Testis (tissue), 3 donors: Measurements from ENCODE around the gene NCEH1. TPM values are rescaled to one million over a fixed set of nuclear protein-coding genes. Genes with fewer than 3 reads are reported as not detected.

Experiments used
- DNase-seq: peaks from one replicate; pipeline ENCODE4 v3.0.0-alpha.2; 2019
- H3K27ac ChIP-seq, 2 donors: fragments of 200-600 bp; sonication (generic); one replicate each; pipeline ENCODE4 v1.5.1; 2019
- H3K27me3 ChIP-seq: fragments of 200-600 bp; sonication (generic); one replicate; pipeline ENCODE4 v1.5.1; 2019
- H3K36me3 ChIP-seq: fragments of 200-600 bp; sonication (generic); one replicate; pipeline ENCODE4 v1.5.1; 2017; ENCODE audit warnings: low read depth; ENCODE audit errors: missing control alignments
- H3K4me1 ChIP-seq: fragments of 200-600 bp; sonication (generic); one replicate; pipeline ENCODE4 v1.5.1; 2019
- H3K4me3 ChIP-seq, 2 donors: fragments of 200-600 bp; sonication (generic); one replicate each; pipeline ENCODE4 v1.5.1; 2017 to 2019
- H3K9me3 ChIP-seq: fragments of 200-600 bp; sonication (generic); one replicate; pipeline ENCODE4 v1.5.1; 2017
- CTCF ChIP-seq, 3 experiments: fragments of 450-650 bp in 2 of 3; fragments of 200-600 bp in 1 of 3; sonication (generic) in 1 of 3; IDR thresholded peaks; one replicate each; pipeline ENCODE4 v1.5.1; 2016 to 2019; ENCODE audit warnings: antibody characterized with exemption in 3 of 3, mild to moderate bottlenecking in 2 of 3, moderate library complexity in 1 of 3
- POLR2A ChIP-seq: fragments of 450-650 bp; IDR thresholded peaks from one replicate; pipeline ENCODE4 v1.6.1; 2017; ENCODE audit warnings: antibody characterized with exemption, mild to moderate bottlenecking, moderate library complexity
- WGBS, 2 donors: methylation state at CpG; one replicate each; pipeline ENCODE4 v1.1.5; 2018; 5-methylcytosine and 5-hydroxymethylcytosine counted together
- intact Hi-C: fragments of 100-400 bp; cut with DNase I; formaldehyde crosslinking; loops from one replicate; pipeline ENCODE4 v1.15.1; 2023; ENCODE audit warnings: low total_unique reads
- polyA plus RNA-seq: library from polyadenylated mRNA; stranded (reverse); fragments of 350-450 nt; fragmentation: Illumina TruSeq; extraction: RNeasy Lipid Tissue Mini Kit (QIAGEN cat#74804); gene quantifications from one replicate; pipeline ENCODE4 v1.2.3, GENCODE V29; 2014; ENCODE audit warnings: low read depth, low replicate concordance; ENCODE audit not compliant: insufficient read depth
- total RNA-seq, 2 donors: library from RNA; depleted of rRNA; stranded (reverse); fragments of >200 nt; gene quantifications; one replicate each; pipeline ENCODE4 v1.2.3, GENCODE V29; 2016

Gene NCEH1
- total and polyA plus RNA-seq, 3 donors from 2014 or later, result 3.2 to 3.8 (median 3.3) TPM

GRCh38 chr3:172716476-172716875 lies 5.6 kb upstream of the NCEH1 start:
- peak; percentile 22 for DNase-seq
- Histone ChIP-seq H3K4me3 (no peak overlapping the region), H3K9me3 (no peaks in the 10 kb centered on the region), H3K36me3 (no peaks in the 10 kb centered on the region), H3K27ac (no peak overlapping the region), H3K27me3 (no peaks in the 10 kb centered on the region), H3K4me1 (no peaks in the 10 kb centered on the region)
- intact Hi-C loops, result no loop called here
- WGBS, 2 donors, result 72 to 75% methylated on average over 5 of the region's 5 CpGs
- no peak for TF ChIP-seq CTCF (IDR thresholded peaks at IDR 0.05)
- TF ChIP-seq POLR2A, result no peak

GRCh38 chr3:172713316-172713715 lies 2.4 kb upstream of the NCEH1 start:
- WGBS, 2 donors, result 55 to 75% methylated on average over 3 of the region's 3 CpGs

GRCh38 chr3:172711454-172711795 lies 558 bp upstream of the NCEH1 start:
- DNase-seq, result no peak
- peak overlapping the region; percentile 75 to 87 for H3K4me3 ChIP-seq
- WGBS, 2 donors, result 9 to 14% methylated on average over 2 of the region's 2 CpGs
- H3K27me3 ChIP-seq, result no peaks in the 10 kb centered on the region
- H3K4me1 ChIP-seq, result peaks cover 8% of the 10 kb centered on the region
- TF ChIP-seq POLR2A (no peak), CTCF (IDR thresholded peaks at IDR 0.05) (no peak)
- H3K9me3 ChIP-seq, result no peaks in the 10 kb centered on the region
- intact Hi-C loops, result no loop called here
- H3K27ac ChIP-seq, result peak overlapping the region in 1 of 2 donors; percentile 83
- no peaks in the 10 kb centered on the region for H3K36me3 ChIP-seq

More at GRCh38 chr3:172713316-172713715, 2.4 kb upstream of the NCEH1 start:
- no peaks in the 10 kb centered on the region for H3K36me3 ChIP-seq
- intact Hi-C loops, result no loop called here
- no peaks in the 10 kb centered on the region for H3K27me3 ChIP-seq
- H3K27ac ChIP-seq, result no peak overlapping the region
- no peaks in the 10 kb centered on the region for H3K9me3 ChIP-seq
- TF ChIP-seq CTCF (IDR thresholded peaks at IDR 0.05) (no peak), POLR2A (no peak)
- DNase-seq, result no peak
- no peak overlapping the region for H3K4me3 ChIP-seq
- peaks cover 8% of the 10 kb centered on the region for H3K4me1 ChIP-seq

GRCh38 chr3:172709774-172710663 lies 848 bp downstream of the NCEH1 start:
- H3K36me3 ChIP-seq, result no peaks in the 10 kb centered on the region
- WGBS, 2 donors, result 1% methylated on average over 17 of the region's 17 CpGs
- H3K27me3 ChIP-seq, result no peaks in the 10 kb centered on the region
- peak; percentile 61 for DNase-seq
- no peak for TF ChIP-seq POLR2A
- no peaks in the 10 kb centered on the region for H3K9me3 ChIP-seq
- peak overlapping the region; percentile 75 to 87 for H3K4me3 ChIP-seq
- peaks cover 8% of the 10 kb centered on the region for H3K4me1 ChIP-seq
- H3K27ac ChIP-seq, result peak overlapping the region; percentile 83 to 86
- intact Hi-C loops, result no loop called here

GRCh38 chr3:172708921-172709773 lies 1.7 kb downstream of the NCEH1 start:
- intact Hi-C loops, result no loop called here
- no peaks in the 10 kb centered on the region for H3K36me3 ChIP-seq
- no peak overlapping the region for H3K27ac ChIP-seq
- H3K9me3 ChIP-seq, result no peaks in the 10 kb centered on the region
- 65 to 85% methylated on average over 2 of the region's 2 CpGs for WGBS, 2 donors
- DNase-seq, result no peak
- H3K4me1 ChIP-seq, result peaks cover 8% of the 10 kb centered on the region
- TF ChIP-seq POLR2A (no peak), CTCF (IDR thresholded peaks at IDR 0.05) (no peak)
- no peak overlapping the region for H3K4me3 ChIP-seq
- H3K27me3 ChIP-seq, result no peaks in the 10 kb centered on the region
